HepG2 (cell line): ENCODE measurements around the gene EBP. TPM values are rescaled to one million over a fixed set of nuclear protein-coding genes. Genes with fewer than 3 reads are reported as not detected.

Experiments used
- ATAC-seq: fragments of 200-7000 bp; cut with Tn5 transposase; 3 replicates; pipeline ENCODE4 v1.9.1; 2020; ENCODE audit warnings: mild to moderate bottlenecking, moderate library complexity
- BruUV-seq: library from RNA; stranded (reverse); fragments of 400-500 nt; replicated peaks from 2 replicates; lab custom pipeline; 2021; lab: Mats Ljungman, UMichigan
- CTCF ChIA-PET: fragments of 300-600 bp; formaldehyde crosslinking; extraction: SDS; loops from one replicate; lab custom pipeline; 2021; ENCODE audit warnings: low total read pairs, inconsistent platforms, low intra/inter-chr PET ratio; lab: Yijun Ruan, JAX
- POLR2A ChIA-PET: fragments of 350-600 bp; sonication (Branson Sonifier 250); formaldehyde crosslinking; loops from one replicate; lab custom pipeline; 2020; ENCODE audit warnings: antibody characterized with exemption, inconsistent platforms; lab: Yijun Ruan, JAX
- DNase-seq: peaks from one replicate; pipeline ENCODE4 v3.0.0-alpha.2; 2015; ENCODE audit warnings: low spot score
- FAIRE-seq: peaks from 3 replicates; lab custom pipeline; 2011; peaks lifted over from hg19 to GRCh38; lab: Jason Lieb, UNC
- H2AFZ ChIP-seq: one replicate; pipeline ENCODE4 v1.6.1; 2011; ENCODE audit warnings: low read length, inconsistent platforms
- H3K27ac ChIP-seq: fragments of 300-600 bp; 3 replicates; pipeline ENCODE4 v1.8.0; 2011; ENCODE audit warnings: mixed run types, mild to moderate bottlenecking, mixed read lengths, low read length, inconsistent platforms; ENCODE audit not compliant: insufficient read depth; ENCODE audit errors: extremely low read length
- H3K27me3 ChIP-seq, 2 experiments: fragments of 200-600 bp in 1 of 2; 2 replicates in 1 of 2; 3 replicates in 1 of 2; pipeline versions ENCODE4 v1.6.0 to v1.8.0; 2011; ENCODE audit warnings: low read length in 2 of 2, mild to moderate bottlenecking in 2 of 2, moderate library complexity in 2 of 2, inconsistent platforms in 1 of 2; ENCODE audit not compliant: insufficient read depth in 2 of 2, control insufficient read depth in 1 of 2
- H3K36me3 ChIP-seq, 2 experiments: fragments of 200-600 bp in 1 of 2; replicated peaks in 1 of 2; 2 replicates in 1 of 2; 3 replicates in 1 of 2; pipeline versions ENCODE4 v1.5.1 to v1.8.0; 2011; ENCODE audit warnings: low read length in 2 of 2, inconsistent platforms in 1 of 2; ENCODE audit not compliant: insufficient read depth in 2 of 2, control insufficient read depth in 1 of 2
- H3K4me1 ChIP-seq: 2 replicates; pipeline ENCODE4 v1.5.1; 2012; ENCODE audit warnings: low read length, inconsistent platforms; ENCODE audit not compliant: insufficient read depth
- H3K4me2 ChIP-seq: 2 replicates; pipeline ENCODE4 v1.6.0; 2011; ENCODE audit warnings: low read depth, low read length, inconsistent platforms
- H3K4me3 ChIP-seq, 3 experiments: fragments of 200-600 bp in 1 of 3; sonication (generic), shearing (Covaris generic) in 1 of 3; replicated peaks in 1 of 3; 2 replicates each; pipeline ENCODE4 v1.5.1; 2011 to 2016; ENCODE audit warnings: low read length in 3 of 3, inconsistent platforms in 2 of 3, low read depth in 2 of 3, mild to moderate bottlenecking in 2 of 3, control low read depth in 1 of 3, mixed read lengths in 1 of 3; ENCODE audit not compliant: insufficient read depth in 1 of 3
- H3K79me2 ChIP-seq: one replicate; pipeline ENCODE4 v1.6.1; 2011; ENCODE audit warnings: low read length, inconsistent platforms; ENCODE audit not compliant: insufficient read depth
- H3K9ac ChIP-seq: 2 replicates; pipeline ENCODE4 v1.6.0; 2011; ENCODE audit warnings: mild to moderate bottlenecking, low read depth, low read length, inconsistent platforms; ENCODE audit not compliant: insufficient read depth
- H3K9me3 ChIP-seq: 2 replicates; pipeline ENCODE4 v1.5.1; 2012; ENCODE audit warnings: mild to moderate bottlenecking, low read length
- H4K20me1 ChIP-seq: 2 replicates; pipeline ENCODE4 v1.6.0; 2011; ENCODE audit warnings: inconsistent platforms, mild to moderate bottlenecking, low read length, moderate library complexity; ENCODE audit not compliant: insufficient read depth
- JUN ChIP-seq: sonication (generic); formaldehyde crosslinking; IDR thresholded peaks from 2 replicates; pipeline ENCODE4 v1.4.0; 2020; ENCODE audit warnings: mild to moderate bottlenecking, missing genetic modification reagents
- ZNF616 ChIP-seq: sonication (generic); formaldehyde crosslinking; IDR thresholded peaks from 2 replicates; pipeline ENCODE4 v1.5.0; 2020; ENCODE audit warnings: low read depth, mild to moderate bottlenecking, missing genetic modification reagents
- ZNF816 ChIP-seq: sonication (generic); formaldehyde crosslinking; IDR thresholded peaks from 2 replicates; pipeline ENCODE4 v1.8.0; 2022; ENCODE audit warnings: missing genetic modification reagents, mild to moderate bottlenecking, borderline replicate concordance
- WGBS: methylation state at CpG from one replicate; pipeline ENCODE4 v1.1.6; 2017; ENCODE audit warnings: low lambda C conversion rate; 5-methylcytosine and 5-hydroxymethylcytosine counted together
- in situ Hi-C: cut with HindIII; loops from 2 replicates; pipeline ENCODE4 v1.10.0; 2017; ENCODE audit warnings: low pct_unique_long_range_greater_than_20kb; ENCODE audit not compliant: extremely low pct_ligation_motif_present
- intact Hi-C: fragments of 100-400 bp; cut with micrococcal nuclease; formaldehyde crosslinking; loops from one replicate; pipeline ENCODE4 v1.10.0; 2022; ENCODE audit not compliant: unreplicated experiment
- polyA plus RNA-seq, 8 experiments: library from polyadenylated mRNA; depleted of rRNA in 3 of 8; stranded (reverse) in 7 of 8; unstranded in 1 of 8; fragments of >200 nt; fragmentation: Illumina TruSeq in 4 of 8; extraction: Trizol in 4 of 8; gene quantifications; 2 replicates each; pipeline versions ENCODE4 v1.2.1 to v1.2.3, GENCODE V29; 2011 to 2016; ENCODE audit warnings: low read depth in 4 of 8, missing spikeins in 1 of 8, mixed read lengths in 1 of 8; ENCODE audit not compliant: insufficient read depth in 1 of 8
- total RNA-seq, 5 experiments: library from RNA; depleted of rRNA; stranded (reverse); fragments of >200 nt; fragmentation: Illumina TruSeq; extraction: Trizol; gene quantifications; 2 replicates each; pipeline ENCODE4 v1.2.3, GENCODE V29; 2016; ENCODE audit warnings: low read depth in 1 of 5
- TF ChIP-seq, protein P1 (sequence below): sonication (generic); formaldehyde crosslinking; IDR thresholded peaks from 2 replicates; pipeline ENCODE4 v1.5.0; 2020; ENCODE audit warnings: missing genetic modification reagents
- TF ChIP-seq, protein P2 (sequence below): sonication (generic); formaldehyde crosslinking; IDR thresholded peaks from 2 replicates; pipeline ENCODE4 v1.5.0; 2020; ENCODE audit warnings: missing genetic modification reagents

EBP gene
- total and polyA plus RNA-seq, 2 of the 13 experiments (the other 11 are each of a cell fraction or from before 2014, with no cell fraction given), result 106 to 260 TPM

DNA sequence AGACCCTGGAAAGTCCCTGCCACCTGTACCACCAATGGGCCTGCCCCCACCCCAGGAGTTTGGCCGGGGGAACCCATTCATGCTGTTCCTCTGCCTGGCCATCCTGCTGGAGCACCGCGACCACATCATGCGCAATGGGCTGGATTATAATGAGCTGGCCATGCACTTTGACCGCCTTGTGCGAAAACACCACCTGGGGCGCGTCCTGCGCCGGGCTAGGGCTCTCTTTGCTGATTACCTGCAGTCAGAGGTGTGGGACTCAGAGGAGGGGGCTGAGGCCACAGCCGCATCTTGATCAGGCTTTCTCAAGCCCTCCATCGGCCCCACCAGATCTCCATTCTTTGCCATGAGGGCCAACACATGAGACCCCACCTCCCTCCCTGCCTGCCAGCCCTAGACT, 39.1 kb downstream of the EBP start (continued):
- TF ChIP-seq, protein P1, sequence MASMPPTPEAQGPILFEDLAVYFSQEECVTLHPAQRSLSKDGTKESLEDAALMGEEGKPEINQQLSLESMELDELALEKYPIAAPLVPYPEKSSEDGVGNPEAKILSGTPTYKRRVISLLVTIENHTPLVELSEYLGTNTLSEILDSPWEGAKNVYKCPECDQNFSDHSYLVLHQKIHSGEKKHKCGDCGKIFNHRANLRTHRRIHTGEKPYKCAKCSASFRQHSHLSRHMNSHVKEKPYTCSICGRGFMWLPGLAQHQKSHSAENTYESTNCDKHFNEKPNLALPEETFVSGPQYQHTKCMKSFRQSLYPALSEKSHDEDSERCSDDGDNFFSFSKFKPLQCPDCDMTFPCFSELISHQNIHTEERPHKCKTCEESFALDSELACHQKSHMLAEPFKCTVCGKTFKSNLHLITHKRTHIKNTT (CRISPR knock-in tag), result no peak
- TF ChIP-seq ZNF816 (CRISPR knock-in tag) (no peak), JUN (CRISPR knock-in tag) (no peak)
- TF ChIP-seq, all 625 proteins: peak for 0

DNA sequence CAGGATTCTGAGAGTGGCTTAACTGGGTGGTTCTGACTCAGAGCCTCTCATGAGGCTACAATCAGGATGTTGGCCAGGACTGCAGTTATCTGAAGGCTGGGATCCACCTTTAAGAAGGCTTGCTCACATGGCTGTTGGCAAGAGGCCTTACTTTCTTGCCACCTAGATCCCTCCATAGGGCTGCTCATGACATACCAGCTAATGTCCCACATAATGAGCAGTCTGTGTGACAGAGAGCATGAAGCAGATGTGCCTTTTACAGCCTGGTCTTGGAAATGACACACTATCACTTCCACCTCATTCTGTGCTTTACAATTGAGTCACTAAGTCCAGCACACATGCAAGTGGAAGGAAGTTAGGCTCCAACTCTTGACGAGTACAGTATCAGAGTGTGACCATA, 48.4 kb downstream of the EBP start:
- ChIA-PET CTCF (no interaction called here), POLR2A (no interaction called here)
- DNase-seq, result no peak
- BruUV-seq, result no TSS peak
- H3K9ac ChIP-seq, result no peak overlapping the region
- H2AFZ ChIP-seq, result no peak overlapping the region
- no peak for TF ChIP-seq ZNF616 (CRISPR knock-in tag)
- TF ChIP-seq, protein P1 (CRISPR knock-in tag), result no peak
- TF ChIP-seq, protein P2, sequence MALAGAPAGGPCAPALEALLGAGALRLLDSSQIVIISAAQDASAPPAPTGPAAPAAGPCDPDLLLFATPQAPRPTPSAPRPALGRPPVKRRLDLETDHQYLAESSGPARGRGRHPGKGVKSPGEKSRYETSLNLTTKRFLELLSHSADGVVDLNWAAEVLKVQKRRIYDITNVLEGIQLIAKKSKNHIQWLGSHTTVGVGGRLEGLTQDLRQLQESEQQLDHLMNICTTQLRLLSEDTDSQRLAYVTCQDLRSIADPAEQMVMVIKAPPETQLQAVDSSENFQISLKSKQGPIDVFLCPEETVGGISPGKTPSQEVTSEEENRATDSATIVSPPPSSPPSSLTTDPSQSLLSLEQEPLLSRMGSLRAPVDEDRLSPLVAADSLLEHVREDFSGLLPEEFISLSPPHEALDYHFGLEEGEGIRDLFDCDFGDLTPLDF, result no peak
- H3K79me2 ChIP-seq, result peaks cover 3% of the 10 kb centered on the region
- WGBS, result 89% methylated on average over 1 of the region's 1 CpG
- no peaks in the 10 kb centered on the region for H4K20me1 ChIP-seq
- no peaks in the 10 kb centered on the region; a peak in 1 of 5 replicates for H3K27me3 ChIP-seq
- intact Hi-C loops (no loop called here), in situ Hi-C loops (no loop called here)
- ATAC-seq, result no peak
- H3K4me3 ChIP-seq, result no peak overlapping the region
- peaks cover 0 to under 1% of the 10 kb centered on the region in 2 experiments; a peak in 1 of 5 replicates for H3K36me3 ChIP-seq
- H3K4me2 ChIP-seq, result no peak overlapping the region
- H3K27ac ChIP-seq, result no peak overlapping the region
- no peaks in the 10 kb centered on the region for H3K4me1 ChIP-seq
- FAIRE-seq, result no peak
- no peaks in the 10 kb centered on the region for H3K9me3 ChIP-seq
